ENCODE data around the gene ACBD7.

Gene ACBD7

DNA sequence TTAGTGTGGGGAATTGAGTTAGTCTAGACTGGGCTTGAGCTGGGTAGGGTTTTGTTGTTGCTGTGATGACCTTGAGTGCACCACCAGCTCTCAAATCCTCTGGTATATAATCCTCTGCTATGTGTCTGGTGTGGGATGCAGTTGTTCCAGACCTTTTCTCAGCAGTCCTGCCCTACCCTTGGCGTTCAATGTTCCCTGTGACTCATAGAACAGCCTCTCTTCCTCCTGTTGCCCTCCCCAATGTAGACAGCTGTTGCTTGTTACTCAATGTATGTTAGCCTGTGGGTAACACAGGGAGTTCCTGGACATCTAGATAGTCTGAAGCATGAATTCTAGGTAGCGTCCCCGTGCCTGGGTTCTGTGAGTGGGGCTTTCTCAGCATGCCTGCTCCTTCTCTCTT, 19.8 kb downstream of the ACBD7 start:
- H3K4me3 ChIP-seq (ENCODE audit: low read length) = no peak overlapping the region
- TF ChIP-seq, protein P1, sequence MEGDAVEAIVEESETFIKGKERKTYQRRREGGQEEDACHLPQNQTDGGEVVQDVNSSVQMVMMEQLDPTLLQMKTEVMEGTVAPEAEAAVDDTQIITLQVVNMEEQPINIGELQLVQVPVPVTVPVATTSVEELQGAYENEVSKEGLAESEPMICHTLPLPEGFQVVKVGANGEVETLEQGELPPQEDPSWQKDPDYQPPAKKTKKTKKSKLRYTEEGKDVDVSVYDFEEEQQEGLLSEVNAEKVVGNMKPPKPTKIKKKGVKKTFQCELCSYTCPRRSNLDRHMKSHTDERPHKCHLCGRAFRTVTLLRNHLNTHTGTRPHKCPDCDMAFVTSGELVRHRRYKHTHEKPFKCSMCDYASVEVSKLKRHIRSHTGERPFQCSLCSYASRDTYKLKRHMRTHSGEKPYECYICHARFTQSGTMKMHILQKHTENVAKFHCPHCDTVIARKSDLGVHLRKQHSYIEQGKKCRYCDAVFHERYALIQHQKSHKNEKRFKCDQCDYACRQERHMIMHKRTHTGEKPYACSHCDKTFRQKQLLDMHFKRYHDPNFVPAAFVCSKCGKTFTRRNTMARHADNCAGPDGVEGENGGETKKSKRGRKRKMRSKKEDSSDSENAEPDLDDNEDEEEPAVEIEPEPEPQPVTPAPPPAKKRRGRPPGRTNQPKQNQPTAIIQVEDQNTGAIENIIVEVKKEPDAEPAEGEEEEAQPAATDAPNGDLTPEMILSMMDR (conservative IDR thresholded peaks at IDR 0.05; ENCODE audit: low read depth, low read length) = no peak
- peak; percentile 91 for DNase-seq (ENCODE audit: low read depth)

DNA sequence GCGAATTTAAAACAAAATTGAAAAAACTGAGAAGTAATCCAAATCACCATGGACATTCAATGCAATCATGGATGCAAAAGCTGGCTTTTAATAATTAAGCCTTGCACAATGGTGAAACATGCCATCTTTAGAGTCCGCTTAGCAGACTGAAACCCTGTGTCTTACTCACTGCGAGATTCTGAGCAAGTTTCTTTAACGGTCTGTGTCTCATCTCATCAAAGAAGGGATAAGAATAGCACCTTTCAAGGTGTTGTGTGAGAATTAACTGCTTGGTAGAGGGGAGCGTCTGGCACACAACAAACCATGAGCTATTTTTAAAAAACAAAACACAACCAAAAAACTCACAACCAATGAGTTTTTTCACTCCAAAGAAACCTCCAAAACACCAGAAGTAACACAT, 21.4 kb downstream of the ACBD7 start:
- no peak overlapping the region for H3K4me3 ChIP-seq (ENCODE audit: low read length)
- DNase-seq (ENCODE audit: low read depth) = no peak
- TF ChIP-seq, protein P1 (conservative IDR thresholded peaks at IDR 0.05; ENCODE audit: low read depth, low read length) = no peak

DNA sequence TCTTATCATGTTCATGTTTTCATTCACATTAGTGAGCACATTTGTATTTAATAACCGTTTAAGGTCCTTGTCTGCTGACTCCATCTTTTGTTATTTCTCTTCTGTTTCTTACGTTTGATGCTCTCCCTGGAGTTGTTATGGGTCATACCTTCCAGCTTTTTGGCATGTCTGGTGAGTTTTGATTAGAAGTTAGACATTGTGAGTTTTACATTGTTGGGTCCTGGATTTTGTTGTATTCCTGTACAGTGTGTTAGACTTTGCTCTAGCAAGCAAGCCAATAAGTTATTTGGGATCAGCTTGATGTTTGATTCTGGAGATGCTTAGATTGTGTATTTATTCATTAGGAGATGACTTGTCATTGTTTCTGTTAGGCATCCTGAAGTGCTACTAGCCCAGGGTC, 27.9 kb downstream of the ACBD7 start:
- TF ChIP-seq, protein P1 (conservative IDR thresholded peaks at IDR 0.05; ENCODE audit: low read depth, low read length) = no peak
- DNase-seq (ENCODE audit: low read depth) = no peak
- H3K4me3 ChIP-seq (ENCODE audit: low read length) = no peak overlapping the region

DNA sequence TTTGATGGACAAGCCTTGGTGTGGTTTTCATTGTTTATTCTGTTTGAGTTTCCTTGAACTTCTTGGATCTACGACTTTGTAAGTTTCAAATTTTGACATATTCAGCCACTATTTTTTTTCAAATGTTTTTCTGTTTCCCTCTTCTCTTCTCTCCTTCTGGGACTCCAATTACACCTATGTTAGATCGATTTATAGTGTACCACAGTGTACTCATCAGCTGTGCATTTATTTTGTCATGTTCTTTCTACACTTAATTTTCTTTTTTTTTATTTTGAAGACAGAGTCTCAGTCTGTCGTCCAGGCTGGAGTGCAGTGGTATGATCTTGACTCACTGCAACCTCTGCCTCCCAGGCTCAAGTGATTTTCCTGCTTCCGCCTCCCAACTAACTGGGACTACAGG, 28.7 kb downstream of the ACBD7 start:
- no peak for DNase-seq (ENCODE audit: low read depth)
- TF ChIP-seq, protein P1 (conservative IDR thresholded peaks at IDR 0.05; ENCODE audit: low read depth, low read length) = no peak
- no peak overlapping the region for H3K4me3 ChIP-seq (ENCODE audit: low read length)

DNA sequence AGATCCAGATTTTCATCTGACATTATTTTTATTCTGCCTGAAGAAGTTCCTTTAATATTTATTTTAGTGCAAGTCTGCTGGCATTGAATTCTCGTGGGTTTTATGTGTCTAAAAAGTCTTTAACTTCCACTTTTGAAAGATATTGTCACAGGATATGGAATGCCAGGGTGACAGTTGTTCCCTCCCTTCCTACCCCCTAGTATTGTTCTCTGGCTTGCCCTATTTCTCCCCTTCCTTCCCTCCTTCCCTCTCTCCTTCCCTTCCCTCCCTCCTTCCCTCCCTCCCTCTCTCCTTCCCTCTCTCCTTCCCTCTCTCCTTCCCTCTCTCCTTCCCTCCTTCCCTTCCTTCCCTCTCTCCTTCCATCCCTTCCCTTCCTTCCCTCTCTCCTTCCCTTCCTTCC, 29.9 kb downstream of the ACBD7 start:
- no peak for DNase-seq (ENCODE audit: low read depth)
- H3K4me3 ChIP-seq (ENCODE audit: low read length) = no peak overlapping the region
- TF ChIP-seq, protein P1 (conservative IDR thresholded peaks at IDR 0.05; ENCODE audit: low read depth, low read length) = no peak

DNA sequence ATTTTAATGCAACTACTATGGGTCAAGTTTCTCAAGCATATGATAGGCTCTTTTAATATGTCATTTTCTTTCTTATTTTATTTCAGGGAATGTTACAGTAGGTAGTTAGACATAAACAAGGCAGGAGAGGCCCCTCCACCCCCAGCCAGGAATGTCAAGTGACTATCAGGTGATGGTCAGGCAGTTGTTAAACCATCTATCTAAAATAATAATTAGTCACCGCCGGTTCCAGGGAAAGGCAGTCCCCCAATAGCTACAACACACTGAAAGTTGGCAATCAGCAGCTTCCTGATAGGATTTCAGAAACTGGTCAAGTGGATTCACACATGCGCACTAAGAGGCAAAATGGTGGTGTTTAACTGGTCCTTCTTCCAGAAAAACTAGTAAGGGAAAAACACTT, 35.5 kb downstream of the ACBD7 start:
- DNase-seq (ENCODE audit: low read depth) = peak; percentile 48
- no peak overlapping the region for H3K4me3 ChIP-seq (ENCODE audit: low read length)
- TF ChIP-seq, protein P1 (conservative IDR thresholded peaks at IDR 0.05; ENCODE audit: low read depth, low read length) = no peak

DNA sequence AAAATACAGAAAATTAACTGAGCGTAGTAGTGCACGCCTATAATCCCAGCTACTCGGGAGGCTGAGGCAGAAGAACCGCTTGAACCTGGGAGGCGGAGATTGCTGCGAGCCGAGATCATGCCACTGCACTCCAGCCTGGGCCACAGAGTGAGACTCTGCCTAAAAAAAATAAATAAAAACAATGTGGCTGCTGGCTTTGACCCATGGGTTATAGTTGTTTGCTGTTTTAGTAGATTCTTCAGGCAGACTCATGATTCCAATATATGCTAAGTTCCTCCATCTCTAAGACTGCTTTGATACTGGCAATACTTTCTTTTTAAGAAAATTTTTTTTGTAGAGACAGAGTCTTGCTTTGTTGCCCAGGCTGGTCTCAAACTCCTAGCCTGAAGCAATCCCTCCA, 36.5 kb downstream of the ACBD7 start:
- TF ChIP-seq, protein P1 (conservative IDR thresholded peaks at IDR 0.05; ENCODE audit: low read depth, low read length) = no peak
- DNase-seq (ENCODE audit: low read depth) = no peak
- no peak overlapping the region for H3K4me3 ChIP-seq (ENCODE audit: low read length)

Measured in retinal pigment epithelial cell (primary cell).